ENCODE results near the gene LRCH1.

LRCH1 gene

GRCh38 chr13:46627462-46627861 is 74.5 kb downstream of the LRCH1 start:
- no peak for DNase-seq (ENCODE audit: low read depth)
- H3K4me3 ChIP-seq (ENCODE audit: control insufficient read depth, low read depth, low read length), result no peak overlapping the region
- no peak for TF ChIP-seq CTCF (conservative IDR thresholded peaks at IDR 0.05; ENCODE audit: control insufficient read depth, insufficient read depth, low read depth, low read length)

GRCh38 chr13:46628622-46629365 is 75.8 kb downstream of the LRCH1 start:
- H3K4me3 ChIP-seq (ENCODE audit: control insufficient read depth, low read depth, low read length), result no peak overlapping the region
- no peak for DNase-seq (ENCODE audit: low read depth)
- TF ChIP-seq CTCF (conservative IDR thresholded peaks at IDR 0.05; ENCODE audit: control insufficient read depth, insufficient read depth, low read depth, low read length), result no peak

- no peak for TF ChIP-seq CTCF (conservative IDR thresholded peaks at IDR 0.05; ENCODE audit: control insufficient read depth, insufficient read depth, low read depth, low read length)
- H3K4me3 ChIP-seq (ENCODE audit: control insufficient read depth, low read depth, low read length), result no peak overlapping the region
- no peak for DNase-seq (ENCODE audit: low read depth)
Observed at GRCh38 chr13:46629811-46630413, 76.9 kb downstream of the LRCH1 start.

- no peak for TF ChIP-seq CTCF (conservative IDR thresholded peaks at IDR 0.05; ENCODE audit: control insufficient read depth, insufficient read depth, low read depth, low read length)
- DNase-seq (ENCODE audit: low read depth), result no peak
- H3K4me3 ChIP-seq (ENCODE audit: control insufficient read depth, low read depth, low read length), result no peak overlapping the region
Observed at GRCh38 chr13:46630431-46631178, 77.6 kb downstream of the LRCH1 start.

GRCh38 chr13:46631179-46631542 is 78.2 kb downstream of the LRCH1 start:
- DNase-seq (ENCODE audit: low read depth), result no peak
- H3K4me3 ChIP-seq (ENCODE audit: control insufficient read depth, low read depth, low read length), result no peak overlapping the region
- no peak for TF ChIP-seq CTCF (conservative IDR thresholded peaks at IDR 0.05; ENCODE audit: control insufficient read depth, insufficient read depth, low read depth, low read length)

- DNase-seq (ENCODE audit: low read depth), result no peak
- TF ChIP-seq CTCF (conservative IDR thresholded peaks at IDR 0.05; ENCODE audit: control insufficient read depth, insufficient read depth, low read depth, low read length), result no peak
- no peak overlapping the region for H3K4me3 ChIP-seq (ENCODE audit: control insufficient read depth, low read depth, low read length)
Observed at GRCh38 chr13:46632176-46632575, 79.2 kb downstream of the LRCH1 start.

Data from fibroblast of mammary gland (primary cell).